ENCODE data around the gene CCZ1B. TPM values are rescaled to one million over a fixed set of nuclear protein-coding genes. Genes with fewer than 3 reads are reported as not detected.

The CCZ1B gene
- total RNA-seq, 1 experiment from 2014 or later, result 31.7 TPM

Other genes with a start within 250 kb of the CCZ1B start
- gene ZDHHC4, start 248.8 kb downstream of the CCZ1B start, total RNA-seq (2014; rRNA removed; shearing (Covaris generic)), result 40.8 and 42.1 TPM in 2 replicates
- gene INTS15, start 236.3 kb downstream of the CCZ1B start, total RNA-seq (2014; rRNA removed; shearing (Covaris generic)), result 27.6 and 29.5 TPM in 2 replicates
- gene ZNF853, start 210.7 kb downstream of the CCZ1B start, total RNA-seq (2014; rRNA removed; shearing (Covaris generic)), result 0.31 TPM in 1 of 2 replicates, not detected in the other
- gene ZNF316, start 189.0 kb downstream of the CCZ1B start, total RNA-seq (2014; rRNA removed; shearing (Covaris generic)), result 32.8 and 35.9 TPM in 2 replicates
- 17.2 and 22.5 TPM in 2 replicates for gene ZNF12, start 119.3 kb downstream of the CCZ1B start, total RNA-seq (2014; rRNA removed; shearing (Covaris generic))
- 0.08 TPM in 1 of 2 replicates, not detected in the other for gene RSPH10B2, start 72.2 kb downstream of the CCZ1B start, total RNA-seq (2014; rRNA removed; shearing (Covaris generic))

Data from HT-29 (cell line).